NAMALWA (cell line): ENCODE results near the gene ABHD16B.
"Not testable (repeated sequence)": the region's sequence is repeated elsewhere in the genome, so short reads cannot be mapped to it uniquely, and the experiment has no call there.

Experiments
- DNase-seq: peaks from one replicate; pipeline ENCODE4 v3.0.0-alpha.2; 2015; ENCODE audit warnings: low spot score

The ABHD16B gene

DNA sequence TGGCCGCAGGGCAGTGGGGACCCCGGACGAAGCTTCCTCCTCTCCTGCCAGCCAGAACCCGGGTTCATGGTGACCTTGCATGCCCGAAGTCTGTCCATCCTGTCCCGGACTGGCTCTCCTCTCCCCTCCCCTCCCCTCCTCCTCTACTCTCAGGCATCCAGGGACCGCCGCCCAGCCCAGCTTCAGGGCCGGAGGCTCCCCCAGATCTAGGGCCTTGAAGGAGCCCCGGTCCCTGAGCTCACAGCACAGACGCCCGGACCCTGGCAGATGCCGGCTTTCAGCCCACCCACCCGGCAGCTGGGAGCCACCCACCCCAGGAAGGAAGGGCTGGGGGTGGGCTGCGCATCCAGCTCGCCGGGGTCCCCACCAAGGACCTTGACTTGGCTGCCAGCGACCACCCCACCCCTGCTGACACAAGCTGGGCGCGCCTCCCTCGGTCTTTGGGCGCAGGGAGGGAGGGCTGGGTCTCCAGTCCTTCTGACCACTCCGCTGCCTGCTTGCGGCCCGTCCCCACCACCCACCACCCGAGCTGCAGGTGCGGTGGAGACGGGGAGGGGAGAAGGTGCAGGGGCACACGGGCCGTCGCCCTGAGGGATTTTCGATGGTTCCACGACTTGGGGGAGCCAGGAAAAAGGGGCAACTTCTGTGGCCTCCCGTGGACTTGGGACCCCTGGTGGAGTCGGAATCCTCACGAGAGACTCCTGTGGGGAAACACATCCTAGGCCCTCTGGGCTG, 5.8 kb upstream of the ABHD16B start:
- no peak for DNase-seq

DNA sequence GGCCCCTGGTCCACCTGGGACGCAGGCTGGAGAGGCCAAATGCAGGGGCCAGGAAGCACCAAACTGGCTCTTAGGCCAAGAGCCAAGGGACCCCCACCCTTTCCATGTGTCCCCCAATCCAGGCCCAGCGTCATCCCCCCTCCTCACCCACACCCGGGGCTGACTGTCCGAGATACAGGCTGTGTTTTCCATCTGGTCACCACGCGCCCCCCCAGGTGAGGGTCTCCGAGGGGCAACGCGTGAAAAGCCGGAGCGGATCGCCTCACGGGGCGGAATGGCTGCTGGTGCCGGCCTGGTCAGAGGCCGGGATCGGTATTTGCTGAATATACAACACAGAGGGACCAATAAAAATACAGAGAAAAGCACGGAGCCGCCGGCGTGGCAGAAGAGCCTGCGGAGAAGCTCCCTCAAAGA, 5.2 kb upstream of the ABHD16B start:
- no peak for DNase-seq

DNA sequence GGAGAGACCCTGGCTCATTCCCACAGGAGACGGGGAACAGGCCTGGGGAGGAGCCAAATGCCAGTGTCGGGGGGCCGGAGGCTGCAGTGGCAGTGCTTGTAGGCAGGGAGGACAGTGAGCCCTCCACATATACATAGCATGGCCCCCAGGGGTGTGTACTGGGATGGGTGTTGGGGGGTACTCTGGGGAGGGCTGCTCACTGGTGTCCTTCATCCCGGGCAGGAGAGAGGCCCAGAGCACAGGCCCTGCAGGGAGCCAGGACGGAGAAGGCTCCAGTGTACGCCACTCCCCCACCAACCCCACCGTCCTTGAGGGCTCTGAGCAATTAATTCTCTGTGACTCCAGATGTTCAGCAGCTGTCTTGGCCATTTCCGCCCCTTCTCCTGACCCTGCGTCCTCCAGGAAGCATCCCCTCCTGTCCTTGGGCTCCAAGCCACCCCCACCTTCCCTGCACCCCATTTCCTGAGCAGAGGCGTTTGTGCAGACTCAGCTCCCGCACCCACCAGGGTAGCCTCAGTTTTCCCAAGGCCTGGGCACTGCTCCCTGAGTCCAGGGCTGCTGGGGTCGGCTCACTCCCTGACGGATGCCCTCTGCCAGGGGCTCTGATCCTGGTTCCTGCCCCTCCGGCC, 3.4 kb upstream of the ABHD16B start:
- DNase-seq: no peak

DNA sequence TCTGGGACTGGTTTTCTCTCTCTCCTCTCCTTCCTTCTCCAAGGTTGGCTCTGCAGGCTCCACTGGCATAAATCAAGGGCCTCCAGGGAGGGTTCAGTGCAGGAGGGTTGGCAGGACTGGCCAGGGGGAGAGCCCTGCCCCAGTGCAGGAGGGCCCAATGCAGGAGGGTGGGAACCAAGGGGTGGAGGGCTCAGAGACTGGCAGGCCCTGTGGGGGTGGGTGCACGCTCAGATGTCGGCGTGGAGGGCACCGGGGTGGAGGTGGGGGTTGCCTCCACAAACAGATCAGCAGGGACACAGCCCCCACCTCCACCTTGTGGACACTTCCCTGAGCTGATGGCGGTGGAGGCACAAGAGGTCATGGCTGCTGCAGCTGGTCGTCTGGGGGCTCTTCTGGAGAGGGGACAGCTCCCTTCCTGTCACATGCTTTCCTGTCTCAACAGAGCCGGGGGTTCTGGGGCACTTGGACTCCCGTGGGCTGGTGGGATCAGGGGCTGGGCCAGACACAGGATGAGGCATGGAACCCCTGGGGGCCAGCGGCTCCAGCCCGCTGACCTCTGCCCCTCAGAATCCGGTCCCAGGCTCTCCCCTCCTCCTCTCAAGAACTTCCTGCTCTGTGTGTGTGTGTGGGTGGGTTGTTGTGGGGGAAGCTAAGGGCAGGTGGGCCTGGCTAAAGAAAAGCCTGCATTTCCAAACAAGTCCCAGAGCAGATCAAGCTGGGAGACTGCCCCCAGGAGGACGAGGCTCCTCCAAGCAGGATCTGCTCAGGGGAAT, 2.7 kb upstream of the ABHD16B start:
- no peak for DNase-seq

DNA sequence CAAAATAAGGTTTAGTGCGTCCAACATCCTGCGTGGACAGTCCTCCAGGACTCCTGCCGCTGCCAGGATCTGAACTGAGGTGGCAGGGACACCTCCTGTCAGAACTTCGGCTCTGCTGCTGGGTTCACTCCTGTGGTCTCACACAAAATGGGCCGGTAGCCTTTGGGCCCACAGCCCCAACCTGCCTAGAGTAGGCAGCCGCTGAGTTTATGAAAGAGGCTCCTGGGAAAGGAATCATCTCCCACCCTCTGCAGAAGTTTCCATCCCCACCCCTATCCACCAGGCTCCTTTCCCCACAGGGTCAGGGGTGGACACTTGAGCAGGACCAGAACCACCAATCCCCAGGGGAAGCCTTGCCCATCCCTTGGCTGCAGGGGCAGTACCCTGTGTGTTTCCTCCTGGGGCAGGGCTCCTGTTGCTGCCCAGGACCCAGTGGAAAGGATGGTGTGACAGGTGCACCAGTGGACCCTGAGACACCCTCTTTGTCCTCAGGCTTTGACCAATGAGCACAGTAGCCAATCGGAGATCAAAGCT, 2.1 kb upstream of the ABHD16B start:
- no peak for DNase-seq

DNA sequence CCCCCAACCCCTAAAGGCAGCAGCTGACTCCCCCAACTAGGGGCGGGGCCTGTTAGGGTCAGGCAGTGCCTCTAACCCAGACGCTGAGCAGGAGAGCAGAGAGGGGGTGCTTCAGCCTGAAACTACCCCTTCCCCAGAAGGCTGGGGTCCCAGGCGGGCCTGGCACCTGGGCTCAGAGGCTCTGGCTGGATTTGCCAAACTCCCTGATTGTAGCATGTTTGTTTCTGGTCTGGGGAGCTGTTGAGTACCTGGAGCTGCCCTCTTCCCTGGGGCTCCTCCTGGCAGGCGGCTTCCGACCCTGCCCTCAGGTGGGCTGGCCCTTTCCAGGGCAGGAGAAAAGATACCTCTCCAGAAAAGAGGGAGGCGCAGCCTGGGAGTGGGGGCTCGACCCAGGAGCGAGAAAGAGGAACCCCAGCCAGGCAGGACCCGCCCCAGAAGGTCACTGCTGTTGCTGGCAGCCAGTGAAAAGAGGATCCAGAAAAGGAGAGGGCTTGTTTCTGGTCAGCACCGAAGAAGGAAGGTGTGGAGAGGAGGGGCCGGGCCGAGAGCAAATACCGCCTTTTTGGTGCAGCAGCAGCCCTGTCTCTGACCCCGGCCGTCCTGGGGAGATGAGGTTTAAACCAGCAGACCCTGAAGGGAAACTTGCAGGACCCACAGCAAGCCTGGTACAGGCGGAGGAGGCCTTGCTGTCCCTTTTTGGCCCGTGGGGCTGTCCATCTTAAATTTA, 810 bp upstream of the ABHD16B start:
- DNase-seq: no peak

DNA sequence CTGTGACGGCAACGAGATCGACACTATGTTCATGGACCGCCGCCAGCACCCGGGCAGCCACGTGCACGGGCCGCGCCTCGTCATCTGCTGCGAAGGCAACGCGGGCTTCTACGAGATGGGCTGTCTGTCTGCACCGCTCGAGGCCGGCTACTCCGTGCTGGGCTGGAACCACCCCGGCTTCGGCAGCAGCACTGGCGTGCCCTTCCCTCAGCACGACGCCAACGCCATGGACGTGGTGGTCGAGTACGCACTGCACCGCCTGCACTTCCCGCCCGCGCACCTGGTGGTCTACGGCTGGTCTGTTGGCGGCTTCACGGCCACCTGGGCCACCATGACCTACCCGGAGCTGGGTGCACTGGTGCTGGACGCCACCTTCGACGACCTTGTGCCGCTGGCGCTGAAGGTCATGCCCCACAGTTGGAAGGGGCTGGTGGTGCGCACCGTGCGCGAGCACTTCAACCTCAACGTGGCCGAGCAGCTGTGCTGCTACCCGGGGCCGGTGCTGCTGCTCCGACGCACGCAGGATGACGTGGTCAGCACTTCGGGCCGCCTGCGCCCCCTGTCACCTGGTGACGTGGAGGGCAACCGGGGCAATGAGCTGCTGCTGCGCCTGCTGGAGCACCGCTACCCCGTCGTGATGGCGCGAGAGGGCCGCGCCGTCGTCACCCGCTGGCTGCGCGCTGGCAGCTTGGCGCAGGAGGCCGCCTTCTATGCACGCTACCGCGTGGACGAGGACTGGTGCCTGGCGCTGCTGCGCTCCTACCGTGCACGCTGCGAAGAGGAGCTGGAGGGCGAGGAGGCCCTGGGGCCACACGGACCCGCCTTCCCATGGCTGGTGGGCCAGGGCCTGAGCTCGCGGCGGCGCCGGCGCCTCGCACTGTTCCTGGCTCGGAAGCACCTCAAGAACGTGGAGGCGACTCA, 943 bp downstream of the ABHD16B start:
- DNase-seq: no peak

DNA sequence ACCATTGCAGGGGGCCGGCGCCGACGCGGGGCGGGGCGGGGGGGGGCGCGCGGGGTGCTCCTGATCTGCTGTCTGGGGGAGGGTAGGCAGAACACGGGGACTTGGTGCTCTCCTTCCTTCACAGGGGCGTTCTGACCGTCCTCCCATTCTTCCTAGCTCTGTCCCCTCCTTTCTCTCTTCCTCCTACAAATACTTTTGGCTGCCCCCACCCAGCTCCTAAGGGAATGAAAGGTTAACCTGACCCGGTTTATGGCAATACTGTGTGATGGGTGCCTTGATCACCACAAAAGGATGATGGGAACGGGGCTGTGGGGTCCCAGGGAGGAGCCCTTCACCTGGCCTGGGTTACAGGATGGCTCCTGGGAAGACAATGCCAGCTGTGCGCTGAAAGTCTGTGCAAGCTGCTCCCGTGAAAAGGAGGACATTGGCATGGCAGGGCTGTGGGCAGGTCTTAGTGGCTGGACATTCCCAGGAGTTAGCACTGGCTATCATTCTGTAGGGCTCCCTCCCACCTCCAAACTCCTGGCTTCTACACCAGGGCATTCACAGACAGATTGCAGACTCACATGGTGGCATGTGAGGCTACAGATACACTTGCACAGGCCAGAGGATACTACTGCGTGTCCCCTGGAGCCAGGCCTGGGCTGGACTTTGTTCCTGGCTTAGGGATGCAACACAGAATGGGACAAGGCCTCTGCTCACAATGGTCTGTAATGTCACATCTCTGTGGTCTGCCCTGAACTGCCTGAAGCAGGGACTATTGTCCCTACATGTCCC, 1.9 kb downstream of the ABHD16B start:
- DNase-seq: no peak

DNA sequence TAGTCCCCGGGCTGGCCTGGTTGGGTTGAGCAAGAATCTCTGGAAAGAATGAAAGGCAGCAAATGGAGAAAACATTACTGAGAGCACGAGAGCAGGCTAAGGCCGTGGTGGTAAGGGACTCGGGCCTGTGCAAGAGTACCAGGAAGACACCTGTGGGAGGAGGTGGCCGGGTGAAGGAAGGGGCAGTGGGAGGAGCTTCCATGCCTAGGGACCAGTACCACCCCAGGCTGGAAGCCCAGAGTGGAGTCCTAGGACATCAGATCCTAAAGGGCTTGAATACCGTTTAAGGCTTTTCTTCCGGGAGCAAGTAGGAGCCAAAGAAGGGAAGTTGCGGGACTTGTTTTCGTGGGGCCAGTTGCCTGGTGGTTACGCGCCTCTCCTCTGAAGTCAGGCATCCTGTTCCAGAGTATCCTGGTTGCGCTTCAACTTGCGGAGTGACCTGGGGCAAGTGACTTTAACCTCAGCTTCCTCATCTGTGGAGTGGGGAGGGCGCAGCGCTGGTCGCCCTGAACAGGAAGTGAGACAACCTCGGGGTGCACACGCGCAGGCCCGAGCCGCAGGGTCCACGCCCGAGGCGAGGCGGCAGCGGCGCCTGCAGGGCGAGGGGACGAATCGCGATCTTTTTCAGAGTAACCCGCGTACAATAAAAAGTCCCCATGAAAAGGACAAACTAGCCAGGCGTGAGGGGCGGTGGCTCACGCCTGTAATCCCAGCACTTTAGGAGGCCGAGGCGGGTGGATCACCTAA, 2.7 kb downstream of the ABHD16B start:
- DNase-seq: peak; percentile 96

DNA sequence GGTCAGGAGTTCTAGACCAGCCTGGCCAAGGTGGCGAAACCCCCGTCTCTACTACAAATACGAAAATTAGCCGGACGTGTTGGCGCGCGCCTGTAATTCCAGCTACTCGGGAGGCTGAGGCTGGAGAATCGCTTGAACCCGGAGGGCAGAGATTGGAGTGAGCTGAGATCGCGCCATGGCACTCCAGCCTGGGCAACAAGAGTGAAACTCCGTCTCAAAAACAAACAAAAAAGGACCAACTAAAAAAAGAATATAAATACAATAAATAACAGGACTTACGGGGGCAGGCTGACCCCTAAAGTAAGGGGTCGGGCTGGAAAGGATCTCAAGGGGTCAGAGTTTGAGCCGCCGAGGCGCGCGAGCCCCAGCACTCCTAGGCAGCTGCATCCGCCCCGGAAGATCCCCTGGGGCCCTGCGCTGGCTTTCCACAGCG, 3.3 kb downstream of the ABHD16B start:
- DNase-seq: no peak

DNA sequence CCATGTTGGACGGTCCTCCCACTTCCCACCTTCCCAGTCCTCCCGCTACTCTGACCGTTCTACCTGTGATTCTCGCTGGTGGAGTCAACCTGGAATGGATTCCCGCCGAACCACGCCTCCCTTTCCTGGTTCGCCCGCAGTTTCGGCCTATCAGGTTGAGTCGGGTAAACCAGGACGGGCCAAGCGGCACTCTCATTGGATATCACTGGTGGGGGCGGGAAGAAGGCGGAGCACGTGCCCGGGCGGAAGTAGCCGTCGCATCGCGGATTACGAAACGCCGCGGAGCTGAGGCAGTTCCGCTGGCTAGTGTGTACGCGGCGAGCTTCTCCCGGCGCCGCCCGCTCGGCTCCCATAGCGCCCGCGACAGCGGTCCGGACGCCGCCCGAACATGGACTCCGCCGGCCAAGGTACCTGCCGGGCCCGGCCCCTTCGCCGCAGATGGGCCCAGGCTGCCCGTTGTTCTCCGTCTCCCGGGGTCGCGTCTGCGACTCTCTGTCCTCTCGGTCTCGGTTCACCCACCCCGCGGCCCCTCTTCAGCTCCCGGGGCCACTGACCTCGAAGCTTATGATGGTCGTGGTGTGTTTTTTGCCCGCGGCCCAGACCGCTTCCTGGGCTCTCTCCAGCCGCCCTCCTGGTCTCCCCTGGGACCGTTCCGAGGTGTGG, 3.8 kb downstream of the ABHD16B start, which contains the start of gene TPD52L2:
TPD52L2 (plus strand) TSS at position 293 of the 663 bp plus-strand sequence; CDS start at position 389, 96 bp downstream.
- DNase-seq: peak; percentile 98

DNA sequence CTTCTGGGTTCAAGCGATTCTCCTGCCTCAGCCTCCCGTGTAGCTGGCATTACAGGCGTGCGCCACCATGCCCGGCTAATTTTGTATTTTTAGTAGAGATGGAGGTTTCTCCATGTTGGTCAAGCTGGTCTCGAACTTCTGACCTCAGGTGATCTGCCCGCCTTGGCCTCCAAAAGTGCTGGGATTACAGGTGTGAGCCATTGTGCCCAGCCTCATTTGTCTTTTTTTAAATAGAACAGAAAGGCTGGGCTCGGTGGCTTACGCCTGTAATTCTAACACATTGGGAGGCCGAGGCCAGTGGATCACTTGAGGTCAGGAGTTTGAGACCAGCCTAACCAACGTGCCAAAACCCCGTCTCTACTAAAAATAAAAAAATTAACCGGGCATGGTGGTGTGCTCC, 5.7 kb downstream of the ABHD16B start:
- DNase-seq: not testable (repeated sequence)

DNA sequence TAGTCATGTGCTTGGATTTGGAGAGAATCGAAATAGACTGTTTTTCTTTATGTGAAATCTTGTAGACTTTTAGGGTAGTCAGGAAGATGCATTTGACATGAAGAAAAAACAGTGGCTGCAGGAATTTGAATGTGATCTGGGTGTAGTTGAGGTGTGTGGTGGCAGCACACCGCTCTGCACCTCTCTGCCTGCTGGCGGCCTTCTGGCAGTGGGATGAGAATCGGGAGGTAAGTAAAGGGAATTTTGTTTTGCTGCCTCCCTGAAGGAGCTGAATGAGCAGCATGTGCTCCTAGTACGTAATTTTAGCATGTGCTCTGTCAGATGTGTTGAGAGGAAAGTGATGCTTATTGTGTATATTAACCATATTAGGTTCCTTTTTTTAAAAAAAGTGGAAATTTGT, 7.0 kb downstream of the ABHD16B start:
- DNase-seq: no peak

DNA sequence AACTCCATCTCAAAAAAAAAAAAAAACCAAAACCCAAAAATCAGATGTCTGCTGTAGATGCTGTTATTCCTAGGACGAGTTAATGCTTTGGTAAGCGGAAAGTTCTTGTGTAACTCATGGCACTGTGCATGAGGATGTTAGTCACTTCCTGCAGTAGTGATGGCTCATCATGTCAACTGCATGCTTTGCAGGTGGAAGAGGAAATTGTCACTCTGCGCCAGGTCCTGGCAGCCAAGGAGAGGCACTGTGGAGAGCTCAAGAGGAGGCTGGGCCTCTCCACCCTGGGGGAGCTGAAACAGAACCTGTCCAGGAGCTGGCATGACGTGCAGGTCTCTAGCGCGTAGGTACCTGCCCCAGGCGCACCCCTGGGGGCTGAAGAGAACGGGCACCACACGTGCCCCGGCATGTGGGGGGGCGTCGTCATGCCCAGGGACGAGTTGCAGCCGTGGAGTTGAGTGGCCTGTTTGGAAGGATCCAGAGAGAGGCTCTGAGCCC, 12.2 kb downstream of the ABHD16B start:
- no peak for DNase-seq

DNA sequence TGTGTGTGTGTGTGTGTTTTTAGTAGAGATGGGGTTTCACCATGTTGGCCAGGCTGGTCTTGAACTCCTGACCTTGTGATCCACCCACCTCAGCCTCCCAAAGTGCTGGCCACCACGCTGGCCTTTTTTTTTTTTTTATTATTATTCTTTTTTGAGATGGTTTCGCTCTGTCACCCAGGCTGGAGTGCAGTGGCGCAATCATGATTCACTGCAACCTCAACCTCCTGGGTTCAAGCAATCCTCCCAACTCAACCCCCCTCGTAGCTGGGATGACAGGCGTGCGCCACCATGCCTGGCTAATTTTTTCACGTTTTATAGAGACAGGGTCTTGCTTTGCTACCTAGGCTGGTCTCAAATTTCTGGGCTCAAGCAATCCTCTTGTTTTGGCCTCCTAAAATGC, 12.9 kb downstream of the ABHD16B start:
- not testable (repeated sequence) for DNase-seq

DNA sequence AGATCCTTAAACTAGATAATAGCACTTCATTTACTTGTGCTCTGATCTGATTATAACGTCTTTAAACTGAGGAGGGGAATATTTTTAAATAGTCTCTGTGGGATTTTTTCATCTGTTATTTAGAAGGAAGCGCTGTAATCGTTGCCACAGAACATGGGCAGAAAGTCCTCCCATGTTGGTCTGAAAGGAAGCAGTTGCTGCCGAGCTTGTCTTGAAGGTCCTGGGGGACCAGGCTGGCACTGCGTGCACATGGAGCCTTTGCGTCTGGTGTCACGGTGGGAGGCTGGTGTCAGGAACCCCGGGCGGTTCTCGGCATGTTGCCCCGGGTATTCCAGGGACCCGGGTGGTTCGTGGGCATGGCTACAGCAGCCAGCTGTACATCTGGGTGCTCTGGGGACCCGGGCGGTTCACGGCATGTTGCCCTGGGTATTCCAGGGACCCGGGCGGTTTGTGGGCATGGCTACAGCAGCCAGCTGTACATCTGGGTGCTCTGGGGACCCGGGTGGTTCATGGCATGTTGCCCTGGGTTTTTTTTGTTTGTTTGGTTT, 15.3 kb downstream of the ABHD16B start:
- no peak for DNase-seq

DNA sequence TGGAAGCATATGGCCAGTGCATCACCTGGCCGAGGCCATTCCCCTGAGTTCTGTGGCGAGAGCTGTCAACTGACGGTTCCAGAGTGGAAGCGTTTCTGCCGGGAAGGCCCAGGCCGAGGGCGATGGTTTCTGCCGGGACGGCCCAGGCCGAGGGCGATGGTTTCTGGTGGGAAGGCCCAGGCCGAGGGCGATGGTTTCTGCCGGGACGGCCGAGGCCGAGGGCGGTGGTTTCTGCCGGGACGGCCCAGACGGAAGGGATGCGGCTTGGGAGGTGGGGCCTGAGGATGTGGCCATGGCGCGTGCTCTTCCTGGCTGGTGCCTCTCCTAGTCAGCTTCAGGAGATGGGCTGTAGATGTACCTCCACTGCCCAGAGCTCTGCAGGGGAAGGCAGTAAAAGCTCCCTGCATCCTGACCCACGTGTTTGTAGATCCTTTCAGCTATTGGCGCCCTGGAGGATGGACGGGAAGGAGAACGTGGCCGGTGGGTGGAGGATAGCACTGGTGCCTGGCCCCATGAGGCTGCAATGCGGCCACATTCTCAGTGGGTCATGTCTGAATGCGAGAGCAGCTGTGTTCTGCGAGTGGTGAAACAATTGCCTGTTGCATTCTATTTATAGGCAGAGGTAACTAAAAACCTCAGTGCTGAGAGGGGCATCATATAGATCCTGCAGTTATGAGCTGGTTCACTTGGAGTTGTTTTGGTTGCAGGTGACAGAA, 16.6 kb downstream of the ABHD16B start:
- DNase-seq: no peak
